ENCODE results near the gene LEKR1. TPM values are rescaled to one million over a fixed set of nuclear protein-coding genes. Genes with fewer than 3 reads are reported as not detected.

Gene LEKR1
- total RNA-seq, 4 donors from 2014 or later: 1.7 TPM; not detected in 3

DNA sequence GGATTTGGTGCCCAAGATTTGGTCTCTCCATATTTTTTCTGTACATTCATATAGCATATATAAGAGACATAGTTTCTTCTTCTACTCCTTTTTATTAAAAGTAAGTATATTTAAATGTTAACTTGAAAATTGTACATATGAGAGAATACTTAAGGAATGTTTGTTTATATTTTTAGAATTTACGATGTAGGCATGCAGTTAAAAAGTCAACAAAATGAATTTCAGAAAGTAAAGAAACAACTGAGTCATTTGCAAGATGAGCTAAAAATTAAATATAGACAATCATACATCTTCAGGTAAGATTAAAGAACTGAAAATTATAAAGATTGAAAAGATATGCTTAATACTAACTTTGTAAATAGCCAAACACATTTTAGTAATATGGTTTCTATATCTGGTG, 94.2 kb downstream of the LEKR1 start:
- ATAC-seq (ENCODE audit: low FRiP score): no peak
- TF ChIP-seq, protein P1, sequence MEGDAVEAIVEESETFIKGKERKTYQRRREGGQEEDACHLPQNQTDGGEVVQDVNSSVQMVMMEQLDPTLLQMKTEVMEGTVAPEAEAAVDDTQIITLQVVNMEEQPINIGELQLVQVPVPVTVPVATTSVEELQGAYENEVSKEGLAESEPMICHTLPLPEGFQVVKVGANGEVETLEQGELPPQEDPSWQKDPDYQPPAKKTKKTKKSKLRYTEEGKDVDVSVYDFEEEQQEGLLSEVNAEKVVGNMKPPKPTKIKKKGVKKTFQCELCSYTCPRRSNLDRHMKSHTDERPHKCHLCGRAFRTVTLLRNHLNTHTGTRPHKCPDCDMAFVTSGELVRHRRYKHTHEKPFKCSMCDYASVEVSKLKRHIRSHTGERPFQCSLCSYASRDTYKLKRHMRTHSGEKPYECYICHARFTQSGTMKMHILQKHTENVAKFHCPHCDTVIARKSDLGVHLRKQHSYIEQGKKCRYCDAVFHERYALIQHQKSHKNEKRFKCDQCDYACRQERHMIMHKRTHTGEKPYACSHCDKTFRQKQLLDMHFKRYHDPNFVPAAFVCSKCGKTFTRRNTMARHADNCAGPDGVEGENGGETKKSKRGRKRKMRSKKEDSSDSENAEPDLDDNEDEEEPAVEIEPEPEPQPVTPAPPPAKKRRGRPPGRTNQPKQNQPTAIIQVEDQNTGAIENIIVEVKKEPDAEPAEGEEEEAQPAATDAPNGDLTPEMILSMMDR (IDR thresholded peaks at IDR 0.05): no peak
- no peak for DNase-seq (ENCODE audit: low spot score)

GRCh38 chr3:156923349-156923748, 97.2 kb downstream of the LEKR1 start:
- no peak for ATAC-seq (ENCODE audit: low FRiP score)

DNA sequence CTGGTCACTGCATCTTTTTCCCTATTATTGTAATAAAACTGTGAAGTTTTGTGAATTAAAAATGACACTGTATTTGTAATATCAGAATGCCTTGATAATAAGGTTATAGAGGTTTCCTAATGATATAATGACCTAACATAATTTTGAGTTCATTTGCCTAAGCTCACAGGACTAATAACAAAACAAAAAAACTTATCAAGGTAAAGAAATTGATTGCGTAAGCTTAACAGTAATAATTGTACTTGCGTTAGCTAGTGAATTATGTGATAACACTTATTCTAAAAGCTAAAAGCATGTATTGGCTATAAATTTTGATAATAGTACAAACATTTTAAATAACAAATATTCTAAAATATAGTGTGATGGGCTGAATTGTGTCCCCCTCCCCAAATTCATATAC, 112.6 kb downstream of the LEKR1 start:
- DNase-seq (ENCODE audit: low spot score) (no peak), ATAC-seq (ENCODE audit: low FRiP score) (no peak)
- TF ChIP-seq, protein P1 (IDR thresholded peaks at IDR 0.05): no peak

More at GRCh38 chr3:156923349-156923748, 97.2 kb downstream of the LEKR1 start:
- TF ChIP-seq, protein P1 (IDR thresholded peaks at IDR 0.05): no peak
- no peak for DNase-seq (ENCODE audit: low spot score)

DNA sequence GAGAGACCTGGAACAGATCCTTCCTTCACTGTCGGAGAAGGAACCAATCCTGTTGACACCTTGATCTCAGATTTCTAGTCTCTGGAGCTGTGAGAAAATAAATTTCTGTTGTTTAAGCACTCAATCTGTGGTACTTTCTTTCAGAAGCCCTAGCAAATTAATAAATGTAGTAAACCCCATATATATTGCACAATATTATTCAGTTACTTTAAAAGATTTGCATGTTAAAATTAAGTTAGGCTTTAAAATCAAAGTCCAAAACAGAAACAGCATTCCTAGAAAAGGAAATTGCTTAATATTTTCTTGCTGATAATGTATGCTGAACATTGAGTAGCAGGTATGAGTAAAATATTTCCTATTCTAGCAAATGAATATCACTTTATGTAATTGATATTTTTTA, 113.2 kb downstream of the LEKR1 start:
- no peak for ATAC-seq (ENCODE audit: low FRiP score)
- DNase-seq (ENCODE audit: low spot score): no peak
- TF ChIP-seq, protein P1 (IDR thresholded peaks at IDR 0.05): no peak

DNA sequence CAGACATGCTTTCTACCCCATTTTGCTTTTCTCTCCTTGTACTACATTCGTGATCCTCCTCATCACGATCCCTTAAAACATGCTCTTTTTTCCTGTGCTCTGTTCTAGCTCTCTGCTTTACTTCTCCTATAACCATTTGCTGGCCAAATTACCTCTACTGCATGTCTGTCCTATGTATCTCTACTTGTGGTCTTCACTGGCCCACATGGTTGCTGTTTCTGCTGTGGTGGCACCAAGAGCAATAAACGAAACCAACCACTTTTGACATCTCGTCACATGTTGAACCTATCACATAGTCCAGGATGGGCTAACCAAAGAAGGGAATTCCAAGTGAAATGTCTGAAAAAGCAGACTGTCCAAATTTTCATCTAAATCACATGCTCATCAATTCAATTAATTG, 115.2 kb downstream of the LEKR1 start:
- ATAC-seq (ENCODE audit: low FRiP score): no peak
- TF ChIP-seq, protein P1 (IDR thresholded peaks at IDR 0.05): no peak
- no peak for DNase-seq (ENCODE audit: low spot score)

DNA sequence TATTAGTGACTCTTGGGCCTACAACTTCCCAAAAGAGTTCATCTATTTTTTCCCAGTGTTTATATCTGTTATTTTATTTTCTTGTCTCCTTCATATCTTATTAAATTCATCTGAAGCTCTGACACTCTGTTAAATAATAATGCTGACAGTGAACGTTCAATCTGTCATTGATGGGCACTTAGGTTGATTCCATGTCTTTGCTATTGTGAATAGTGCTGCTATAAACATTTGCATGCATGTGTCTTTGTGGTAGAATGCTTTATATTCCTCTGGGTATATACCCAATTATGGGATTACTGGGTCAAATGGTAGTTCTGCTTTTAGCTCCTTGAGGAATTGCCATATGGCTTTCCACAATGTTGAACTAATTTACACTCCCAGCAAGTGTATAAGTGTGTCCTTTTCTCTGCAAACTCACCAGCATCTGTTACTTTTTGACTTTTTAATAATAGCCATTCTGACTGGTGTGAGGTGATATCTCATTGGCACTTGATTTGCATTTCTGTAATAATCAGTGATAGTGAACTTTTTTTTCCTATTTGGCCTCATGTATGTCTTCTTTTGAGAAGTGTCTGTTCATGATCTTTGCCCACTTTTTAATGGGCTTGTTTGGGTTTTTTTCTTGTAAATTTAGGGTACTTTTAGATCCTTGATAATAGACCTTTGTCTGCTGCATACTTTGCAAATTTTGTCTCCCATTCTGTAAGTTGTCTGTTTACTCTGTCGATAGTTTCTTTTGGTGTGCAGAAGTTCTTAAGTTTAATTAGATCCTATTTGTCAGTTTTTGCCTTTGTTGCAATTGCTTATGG, 122.5 kb downstream of the LEKR1 start:
- DNase-seq (ENCODE audit: low spot score) (no peak), ATAC-seq (ENCODE audit: low FRiP score) (no peak)
- TF ChIP-seq, protein P1 (IDR thresholded peaks at IDR 0.05): no peak

DNA sequence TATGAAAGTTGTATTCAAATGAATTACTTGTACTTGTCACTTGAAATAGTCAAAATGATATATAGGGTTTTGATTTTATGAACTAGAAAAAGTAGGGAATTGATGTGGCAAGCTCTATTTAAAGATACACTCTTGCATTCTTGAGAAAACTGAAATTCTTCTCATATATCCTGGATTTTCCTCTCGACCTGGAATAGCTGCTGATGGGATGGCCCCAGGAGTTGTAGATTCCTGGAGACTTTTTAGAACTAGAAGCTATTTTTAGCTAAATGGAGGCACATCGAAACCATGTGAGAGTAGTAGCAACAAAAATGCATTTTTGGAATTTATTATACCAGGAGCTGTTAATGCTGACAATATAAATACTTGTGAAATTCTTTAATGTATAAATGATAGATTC, 125.9 kb downstream of the LEKR1 start:
- TF ChIP-seq, protein P1 (IDR thresholded peaks at IDR 0.05): no peak
- DNase-seq (ENCODE audit: low spot score) (no peak), ATAC-seq (ENCODE audit: low FRiP score) (no peak)
